Kidney epithelial cell (primary cell): ENCODE measurements around the gene DNAH11. TPM values are rescaled to one million over a fixed set of nuclear protein-coding genes. Genes with fewer than 3 reads are reported as not detected.

Experiments
- DNase-seq: peaks from one replicate; pipeline ENCODE4 v3.0.0-alpha.2; 2010; ENCODE audit warnings: low read depth
- H3K27me3 ChIP-seq: 2 replicates; pipeline ENCODE4 v1.6.0; 2011; ENCODE audit warnings: low read length; ENCODE audit not compliant: control insufficient read depth, insufficient read depth
- H3K36me3 ChIP-seq: 2 replicates; pipeline ENCODE4 v1.5.1; 2011; ENCODE audit warnings: low read length; ENCODE audit not compliant: control insufficient read depth, insufficient read depth
- H3K4me3 ChIP-seq: 2 replicates; pipeline ENCODE4 v1.5.1; 2011; ENCODE audit warnings: low read depth, mild to moderate bottlenecking, control low read depth, low read length
- CTCF ChIP-seq: IDR thresholded peaks from 2 replicates; pipeline ENCODE4 v1.5.1; 2011; ENCODE audit warnings: mild to moderate bottlenecking, moderate library complexity, low read length, control low read depth, inconsistent platforms; ENCODE audit not compliant: insufficient read depth, poor library complexity, severe bottlenecking
- total RNA-seq: library from RNA; depleted of rRNA; stranded (reverse); fragments of >200 nt; gene quantifications from 2 replicates; pipeline ENCODE4 v1.2.3, GENCODE V29; 2015

DNAH11 gene
- total RNA-seq, 1 donor from 2014 or later = not detected

- TF ChIP-seq CTCF = peak; percentile 76
- Histone ChIP-seq H3K36me3 (no peaks in the 10 kb centered on the region), H3K4me3 (no peak overlapping the region), H3K27me3 (no peaks in the 10 kb centered on the region)
- DNase-seq = peak; percentile 61
These were observed 224.6 kb downstream of the DNAH11 start for GRCh38 chr7:21767300-21767900.

GRCh38 chr7:21768279-21768678 lies 225.4 kb downstream of the DNAH11 start:
- no peak for TF ChIP-seq CTCF
- H3K36me3 ChIP-seq = no peaks in the 10 kb centered on the region
- H3K4me3 ChIP-seq = no peak overlapping the region
- DNase-seq = no peak
- H3K27me3 ChIP-seq = no peaks in the 10 kb centered on the region

- no peak for TF ChIP-seq CTCF
- Histone ChIP-seq H3K4me3 (no peak overlapping the region), H3K36me3 (no peaks in the 10 kb centered on the region), H3K27me3 (no peaks in the 10 kb centered on the region)
- DNase-seq = no peak
These were observed 228.4 kb downstream of the DNAH11 start for GRCh38 chr7:21771266-21771665.

- DNase-seq = no peak
- H3K27me3 ChIP-seq = no peaks in the 10 kb centered on the region
- TF ChIP-seq CTCF = no peak
- no peaks in the 10 kb centered on the region for H3K36me3 ChIP-seq
- no peak overlapping the region for H3K4me3 ChIP-seq
These were observed 229.2 kb downstream of the DNAH11 start for GRCh38 chr7:21771906-21772610.

- Histone ChIP-seq H3K36me3 (no peaks in the 10 kb centered on the region), H3K27me3 (no peaks in the 10 kb centered on the region), H3K4me3 (no peak overlapping the region)
- no peak for TF ChIP-seq CTCF
- no peak for DNase-seq
These were observed 230.5 kb downstream of the DNAH11 start for GRCh38 chr7:21773326-21773725.
